GM18520 (cell line): ENCODE results near the gene ODAD4.

Experiments used
- ATAC-seq: cut with Tn5 transposase; IDR thresholded peaks from one replicate; pipeline ENCODE4 v1.9.1; 2021; ENCODE audit not compliant: unreplicated experiment

ODAD4 gene

DNA sequence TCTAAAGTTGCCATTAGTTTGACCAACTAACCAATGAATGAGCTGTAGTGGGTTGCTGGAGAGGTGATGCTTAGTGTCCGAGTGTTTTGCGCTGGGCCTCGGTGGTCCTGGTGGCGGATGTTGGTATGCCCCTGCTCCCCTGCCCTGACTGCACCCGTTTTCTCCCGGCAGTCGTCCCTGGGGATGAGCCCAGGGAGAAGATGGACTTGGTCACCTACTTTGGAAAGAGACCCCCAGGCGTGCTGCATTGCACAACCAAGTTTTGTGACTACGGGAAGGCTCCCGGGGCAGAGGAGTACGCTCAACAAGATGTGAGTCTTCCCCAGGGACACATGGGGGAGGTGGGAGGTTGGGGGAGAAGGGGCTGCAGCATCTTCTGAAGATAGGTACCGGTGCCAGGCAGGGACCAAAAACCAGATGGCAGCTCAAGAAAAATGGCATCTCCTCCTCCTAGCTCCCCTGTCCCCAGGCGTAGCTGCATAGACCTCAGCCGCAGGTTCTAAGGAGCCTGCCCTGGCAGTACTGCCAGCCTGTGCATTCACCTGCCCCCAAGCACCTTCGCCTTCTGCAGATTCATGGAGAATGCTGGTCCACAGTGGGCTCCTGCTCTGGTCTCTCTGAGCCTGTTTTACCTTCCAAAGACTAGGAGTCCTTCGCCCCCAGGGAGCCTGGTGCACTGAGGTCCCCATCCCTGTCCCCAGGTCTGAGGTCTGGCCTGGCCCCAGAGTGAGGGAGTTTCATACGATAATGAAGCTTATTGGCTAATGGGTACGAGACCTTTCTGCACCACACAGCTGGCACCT is 41.5 kb downstream of the ODAD4 start:
- no peak for ATAC-seq

DNA sequence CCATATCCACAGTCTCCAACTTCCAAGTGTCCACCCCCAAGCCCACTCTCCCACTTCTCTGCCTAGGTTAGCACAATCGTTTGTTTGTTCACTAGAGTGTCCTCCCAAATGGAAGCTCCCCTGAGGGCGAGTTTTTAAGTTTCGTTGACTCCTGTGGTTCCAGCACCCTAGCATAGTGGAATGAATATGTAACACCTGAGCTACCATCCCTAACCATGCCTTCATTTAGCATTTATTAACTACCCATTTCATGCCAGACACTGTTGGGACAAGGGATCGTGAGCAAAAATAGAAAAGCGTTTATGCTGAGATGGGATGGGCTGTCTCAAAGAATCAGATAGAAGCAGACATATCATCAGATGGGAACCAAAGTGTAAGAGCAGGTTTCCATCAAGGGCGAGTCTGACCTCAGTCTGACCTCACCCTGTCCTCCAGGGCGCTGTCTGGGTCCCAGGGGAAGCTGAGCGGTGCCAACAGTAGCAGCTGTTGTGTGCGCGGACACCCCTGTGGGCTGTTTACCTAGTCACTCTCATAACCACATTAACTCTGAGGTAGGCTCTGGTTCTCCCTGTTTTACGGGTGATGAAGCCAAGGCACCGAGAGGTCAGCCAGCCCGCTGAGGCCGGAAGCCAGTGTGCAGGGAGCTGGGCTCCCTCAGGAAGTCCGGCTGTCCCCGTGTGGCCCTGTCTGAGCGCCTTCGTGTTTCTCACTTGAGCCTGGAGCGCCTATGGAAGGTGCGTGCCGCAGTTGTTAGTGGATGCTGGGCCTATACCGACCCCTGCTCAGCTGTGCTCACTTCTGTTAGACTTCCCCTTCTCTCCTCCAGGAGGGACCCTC is 42.4 kb downstream of the ODAD4 start:
- peak; percentile 74 for ATAC-seq

DNA sequence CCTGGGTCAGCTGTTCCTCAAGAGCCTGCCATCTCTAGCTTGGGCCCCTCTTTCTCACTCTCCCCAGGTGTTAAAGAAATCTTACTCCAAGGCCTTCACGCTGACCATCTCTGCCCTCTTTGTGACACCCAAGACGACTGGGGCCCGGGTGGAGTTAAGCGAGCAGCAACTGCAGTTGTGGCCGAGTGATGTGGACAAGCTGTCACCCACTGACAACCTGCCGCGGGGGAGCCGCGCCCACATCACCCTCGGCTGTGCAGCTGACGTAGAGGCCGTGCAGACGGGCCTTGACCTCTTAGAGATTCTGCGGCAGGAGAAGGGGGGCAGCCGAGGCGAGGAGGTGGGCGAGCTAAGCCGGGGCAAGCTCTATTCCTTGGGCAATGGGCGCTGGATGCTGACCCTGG is 43.0 kb downstream of the ODAD4 start:
- ATAC-seq: no peak

DNA sequence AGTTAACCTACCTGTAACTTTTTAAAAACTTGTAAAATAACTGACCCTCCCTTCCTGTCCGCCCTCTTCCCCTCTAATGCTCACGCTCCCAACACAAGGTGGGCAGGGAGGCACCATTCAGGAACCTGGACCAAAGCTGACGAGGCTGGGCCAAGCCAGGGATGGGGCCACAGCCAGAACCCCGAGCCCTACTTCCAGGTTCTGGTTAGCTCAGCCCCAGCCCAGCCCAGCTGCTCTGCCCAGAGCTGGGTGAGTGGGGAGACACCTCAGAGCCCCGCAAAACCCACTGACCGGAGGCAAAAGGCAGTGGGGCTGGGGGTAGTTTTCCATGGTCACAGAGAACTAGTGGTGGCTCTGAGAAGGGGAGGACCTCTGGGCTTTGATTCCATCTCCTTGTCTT is 43.6 kb downstream of the ODAD4 start:
- ATAC-seq: no peak

DNA sequence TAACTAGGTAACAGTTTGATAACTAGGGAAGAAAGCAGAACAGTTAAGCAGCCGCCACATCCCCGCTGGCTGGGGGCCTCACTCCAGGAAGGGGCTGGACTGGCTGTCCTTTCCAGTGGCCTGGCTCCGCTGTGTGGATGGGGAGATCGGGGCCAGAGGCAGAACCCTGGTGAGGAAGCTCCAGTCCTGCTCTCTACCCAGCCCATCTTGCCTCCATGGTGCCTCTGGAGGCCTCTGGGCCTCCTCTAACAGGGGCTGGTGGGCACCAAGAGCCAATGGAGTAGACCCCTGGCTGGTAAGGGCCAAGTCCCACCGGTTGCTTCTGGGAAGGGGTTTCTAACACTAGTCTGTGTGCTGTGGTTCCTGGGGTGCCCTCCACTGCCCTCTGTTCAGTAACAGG is 44.2 kb downstream of the ODAD4 start:
- no peak for ATAC-seq

DNA sequence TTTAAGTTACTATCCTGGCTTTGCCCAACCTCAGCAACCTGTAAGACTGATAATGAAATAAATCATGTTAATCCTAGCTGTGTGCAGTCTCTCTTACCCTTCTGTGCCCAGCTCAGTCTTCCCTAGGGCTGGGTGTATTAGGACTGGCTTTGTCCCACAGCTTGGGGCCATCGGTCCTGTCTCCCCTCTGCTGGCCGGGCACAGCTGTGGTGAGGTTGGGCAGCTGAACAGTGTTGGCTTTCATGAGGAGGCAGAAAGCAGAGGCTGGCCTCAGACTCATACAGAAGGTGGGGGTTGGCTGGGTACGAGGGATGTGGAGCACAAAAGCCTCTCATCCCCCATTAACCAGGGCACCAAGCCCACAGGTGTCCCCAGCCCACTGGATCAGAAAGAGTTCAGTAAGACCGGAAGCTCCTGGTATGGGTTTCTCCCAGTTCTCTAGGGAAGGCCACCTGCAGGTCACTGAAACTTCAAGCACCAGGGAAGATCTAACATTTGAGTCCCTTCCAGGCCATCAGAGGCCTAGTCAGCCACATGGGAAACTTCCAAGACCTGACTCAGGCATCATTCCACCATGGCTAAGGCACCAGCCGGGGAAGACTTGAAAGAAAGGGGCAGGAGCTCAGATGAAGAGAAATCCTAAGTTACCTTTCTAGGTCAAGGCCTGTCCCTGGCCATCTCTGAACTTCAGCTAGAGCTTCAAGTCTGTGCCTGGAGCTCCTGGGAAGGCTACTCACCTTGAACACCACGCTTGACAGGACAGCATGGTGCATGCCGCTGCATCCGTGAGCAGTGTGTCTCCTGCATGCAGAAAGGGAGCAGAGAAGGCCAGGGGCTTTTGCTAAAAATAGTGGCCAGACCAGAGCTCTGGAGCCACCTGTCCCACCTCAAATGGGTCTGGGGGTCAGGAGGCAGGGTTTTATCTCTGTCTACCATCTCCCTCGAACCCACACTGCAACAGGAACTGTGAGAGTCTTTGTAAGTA is 45.0 kb downstream of the ODAD4 start:
- ATAC-seq: no peak

GRCh38 chr17:41976142-41976768 is 45.8 kb downstream of the ODAD4 start:
- ATAC-seq: no peak

DNA sequence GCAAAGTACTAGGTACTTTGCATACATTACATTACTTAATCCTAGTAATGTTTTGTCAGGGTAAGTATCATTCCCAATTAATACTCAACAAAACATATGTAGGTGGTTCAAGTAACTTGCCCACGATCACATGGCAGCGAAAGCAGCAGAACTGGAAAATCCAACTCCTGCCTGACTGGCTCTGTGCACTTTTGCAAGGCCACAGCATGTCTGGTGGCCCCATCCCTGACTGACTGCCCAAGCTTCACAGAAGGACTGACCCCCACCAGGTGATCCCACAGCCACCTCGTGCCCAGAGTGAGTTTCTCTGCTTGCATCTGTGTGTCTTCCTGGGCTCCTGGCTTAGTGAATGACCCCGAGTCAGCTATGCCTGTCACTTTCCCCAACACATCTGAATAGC is 47.6 kb downstream of the ODAD4 start:
- no peak for ATAC-seq

- no peak for ATAC-seq
Observed at GRCh38 chr17:41982026-41982760, 51.8 kb downstream of the ODAD4 start.

GRCh38 chr17:41984454-41984853 is 54.0 kb downstream of the ODAD4 start:
- no peak for ATAC-seq

- no peak for ATAC-seq
Observed at GRCh38 chr17:41985919-41986318, 55.5 kb downstream of the ODAD4 start.

DNA sequence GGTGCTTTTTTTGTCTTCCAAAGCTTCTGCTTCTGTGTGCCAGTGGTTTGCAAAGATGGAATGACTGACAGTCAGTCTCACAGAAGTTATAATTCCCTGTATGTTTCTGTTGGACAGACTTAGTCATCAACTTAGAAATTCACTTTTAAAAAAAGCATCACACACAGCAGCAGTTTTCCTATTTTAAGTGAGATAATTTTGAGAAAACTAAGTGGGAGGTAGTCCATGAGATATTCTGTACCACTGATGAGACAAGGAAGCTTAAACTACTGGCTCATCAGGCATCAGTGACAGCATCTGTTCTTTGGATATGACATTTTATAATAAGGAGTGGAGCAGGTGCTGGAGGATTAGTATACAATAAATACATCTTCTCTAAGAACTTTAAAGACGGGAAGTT is 56.2 kb downstream of the ODAD4 start:
- no peak for ATAC-seq

GRCh38 chr17:41987642-41988041 is 57.2 kb downstream of the ODAD4 start:
- ATAC-seq: no peak

- no peak for ATAC-seq
Observed at GRCh38 chr17:41988418-41988817, 58.0 kb downstream of the ODAD4 start.

- ATAC-seq: no peak
Observed at GRCh38 chr17:41989702-41990419, 59.4 kb downstream of the ODAD4 start.

DNA sequence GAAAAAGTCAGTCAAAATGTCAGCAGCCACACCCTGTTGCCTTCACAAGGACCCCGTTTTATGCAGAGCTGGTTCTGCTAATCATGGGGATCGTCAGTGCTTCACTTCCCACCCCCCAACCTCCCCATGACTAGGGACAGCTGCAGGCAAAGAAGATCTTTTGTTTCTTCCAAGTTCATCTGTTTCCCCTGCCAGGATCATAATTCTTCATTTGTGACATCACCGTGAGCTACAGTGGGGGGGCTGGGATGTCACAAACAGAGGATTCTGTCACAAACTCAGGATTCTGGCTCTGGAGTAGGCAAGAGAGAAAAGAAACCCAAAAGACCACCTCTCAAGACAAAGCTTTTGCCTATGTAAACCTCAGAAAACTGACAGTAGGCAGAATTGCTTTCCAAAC is 62.2 kb downstream of the ODAD4 start:
- no peak for ATAC-seq

- no peak for ATAC-seq
Observed at GRCh38 chr17:41996855-41997164, 66.4 kb downstream of the ODAD4 start.

DNA sequence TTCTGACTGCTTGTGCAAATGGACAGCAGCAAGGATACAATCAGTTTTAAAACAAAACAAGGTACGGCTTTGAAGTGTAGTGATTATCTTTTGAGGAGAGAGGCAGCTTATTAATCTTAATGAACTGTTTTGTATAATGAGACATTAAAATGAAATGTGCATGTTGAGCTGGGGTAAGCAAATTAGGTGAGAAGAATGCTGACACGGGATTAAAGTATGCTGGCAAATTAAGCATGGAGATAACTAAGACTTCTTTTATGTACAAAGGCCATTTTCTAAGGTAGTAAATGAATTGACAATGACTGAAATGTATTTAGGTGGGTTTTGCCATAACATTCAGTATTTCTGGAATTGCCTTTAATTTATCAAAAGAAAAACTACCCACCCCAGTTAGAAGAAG is 68.1 kb downstream of the ODAD4 start:
- ATAC-seq: no peak

DNA sequence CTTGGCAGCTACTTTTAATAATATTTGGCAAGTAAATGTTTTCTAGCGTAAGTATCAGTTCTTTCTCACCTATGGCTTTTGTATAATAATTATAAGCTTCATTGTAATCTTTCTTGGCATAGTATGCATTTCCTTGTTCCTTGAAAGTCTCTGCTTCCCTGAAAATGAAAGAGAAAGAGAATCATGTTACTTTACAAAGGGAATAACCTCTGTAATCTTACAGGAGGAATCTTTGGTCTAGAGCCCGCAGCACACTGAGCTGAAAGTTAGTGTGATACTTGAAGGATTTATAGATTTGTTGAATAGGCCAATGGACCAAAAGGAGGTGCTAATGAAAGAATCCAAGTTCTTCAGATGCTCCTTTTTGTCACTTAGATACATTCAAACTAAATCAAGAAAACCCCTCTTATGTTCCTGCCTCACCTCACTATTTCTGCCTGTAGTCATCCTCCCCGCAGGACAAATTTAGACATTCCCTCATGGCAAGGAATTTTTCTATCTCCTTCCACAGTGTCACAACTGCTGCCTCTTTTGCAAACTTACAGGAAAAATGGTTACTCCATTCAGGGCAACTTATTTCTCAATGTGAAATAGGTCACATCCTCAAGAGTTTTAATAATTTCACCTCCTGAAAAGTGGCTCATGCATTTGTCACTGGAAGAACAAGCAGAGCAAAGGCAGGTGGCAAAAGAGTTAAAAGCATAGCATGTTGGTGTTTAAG is 70.2 kb downstream of the ODAD4 start:
- no peak for ATAC-seq
